Mesenteric fat pad (tissue), 1 donor: ENCODE results near the gene ZGPAT. TPM values are rescaled to one million over a fixed set of nuclear protein-coding genes. Genes with fewer than 3 reads are reported as not detected.
A peak's percentile ranks its signal among the peaks of the same experiment; 100 is the strongest.
"Not testable (repeated sequence)": the region's sequence is repeated elsewhere in the genome, so short reads cannot be mapped to it uniquely, and the experiment has no call there.

ENCODE experiments used
- DNase-seq: peaks from one replicate; pipeline ENCODE4 v3.0.0-alpha.2; 2020; ENCODE audit warnings: low spot score
- total RNA-seq: library from RNA; stranded (reverse); fragmentation: NEBNext Ultra II Directional; extraction: Animal tissue kit (Norgen Biotek cat#: 25700); gene quantifications from one replicate; pipeline ENCODE4 v1.2.1, GENCODE V29; 2021
- donor health status: DM: yes; HTN: yes; CAD: no.

ZGPAT gene
- total RNA-seq, 1 donor from 2014 or later = 26.7 TPM

GRCh38 chr20:63702036-63702665 lies 5.7 kb upstream of the ZGPAT start:
- DNase-seq = no peak

DNA sequence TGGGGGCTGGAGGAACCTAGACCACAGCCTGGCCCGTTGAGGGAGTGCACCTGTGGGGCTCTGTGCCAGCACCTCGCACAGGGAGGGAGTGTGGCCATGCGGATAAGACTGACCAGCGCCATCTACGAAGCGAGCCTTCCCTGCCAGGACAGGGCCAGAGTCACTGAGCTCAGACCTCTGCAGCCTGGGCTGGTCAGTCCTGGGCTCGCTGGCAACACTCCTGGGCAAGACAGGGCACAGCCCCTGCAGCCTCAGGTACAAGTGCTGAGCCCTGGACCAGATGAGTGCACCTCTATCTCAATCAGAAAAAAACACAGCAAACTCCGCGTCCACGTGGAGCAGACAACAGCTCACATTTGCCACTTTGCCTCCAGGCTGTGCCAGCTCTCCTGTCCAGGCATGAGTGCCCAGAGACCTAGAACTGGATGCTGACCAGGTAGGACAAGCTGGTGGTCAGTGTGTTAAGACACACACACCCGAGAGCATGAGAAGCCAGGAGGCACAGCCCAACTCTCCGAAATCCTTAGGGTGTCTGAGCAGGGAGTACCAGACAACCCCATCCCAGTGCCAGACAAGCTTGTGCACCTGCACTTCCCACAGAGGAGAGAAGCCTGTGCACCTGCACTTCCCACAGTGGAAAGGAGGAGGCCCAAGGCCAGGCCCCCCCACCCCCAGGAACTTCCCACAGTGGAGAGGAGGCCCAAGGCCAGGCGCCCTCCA lies 4.9 kb upstream of the ZGPAT start:
- DNase-seq = no peak

DNA sequence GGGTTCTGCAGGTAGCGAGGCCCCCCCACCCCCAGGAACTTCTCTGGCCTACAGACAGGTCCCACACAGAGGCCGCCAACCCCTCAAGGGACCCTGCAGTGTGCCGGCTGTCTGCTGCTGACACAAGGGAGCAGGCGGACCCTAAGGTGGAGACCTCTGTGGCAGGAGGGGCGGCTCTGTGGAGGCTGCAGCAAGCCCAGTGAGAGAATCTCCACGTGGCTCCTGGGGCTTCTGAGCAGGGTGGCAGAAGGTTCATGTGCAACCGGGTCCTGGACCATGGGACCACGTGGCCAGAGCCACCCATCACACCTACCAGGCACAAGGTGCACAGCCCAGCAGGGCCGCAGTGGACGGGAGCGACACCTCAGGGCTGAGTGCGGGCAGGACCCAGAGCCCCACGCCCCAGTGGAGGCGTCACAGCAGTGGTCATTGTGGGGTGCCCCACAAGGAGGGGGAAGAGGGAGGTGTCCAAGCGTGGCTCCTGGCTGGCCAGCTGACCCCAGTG lies 4.3 kb upstream of the ZGPAT start:
- no peak for DNase-seq

GRCh38 chr20:63703976-63704748 lies 3.7 kb upstream of the ZGPAT start:
- no peak for DNase-seq

DNA sequence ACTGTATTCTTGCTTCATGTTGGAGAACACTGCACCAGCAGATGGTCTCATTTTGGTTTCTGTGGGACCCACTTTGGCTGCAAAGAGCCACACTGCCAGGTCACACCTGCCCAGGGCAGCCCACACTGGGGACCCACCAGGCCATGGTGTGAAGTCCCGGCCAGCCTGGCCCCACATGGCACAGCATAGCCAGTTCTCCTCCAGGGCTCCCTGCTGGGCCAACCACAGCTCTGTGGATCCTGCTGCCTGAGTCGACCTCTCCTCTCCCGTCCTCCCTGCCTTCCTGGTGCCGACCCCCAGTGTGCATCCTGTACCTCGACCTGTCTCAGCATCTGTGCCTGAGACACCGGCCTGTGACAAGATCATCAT lies 3.1 kb upstream of the ZGPAT start:
- DNase-seq = peak; percentile 89

- DNase-seq = no peak
Measured at GRCh38 chr20:63705232-63706026, 2.4 kb upstream of the ZGPAT start.

GRCh38 chr20:63706027-63706695 lies 1.7 kb upstream of the ZGPAT start:
- no peak for DNase-seq

GRCh38 chr20:63706852-63707557 lies 834 bp upstream of the ZGPAT start:
- no peak for DNase-seq

- DNase-seq = no peak
Measured at GRCh38 chr20:63708301-63709148, 686 bp downstream of the ZGPAT start.

DNA sequence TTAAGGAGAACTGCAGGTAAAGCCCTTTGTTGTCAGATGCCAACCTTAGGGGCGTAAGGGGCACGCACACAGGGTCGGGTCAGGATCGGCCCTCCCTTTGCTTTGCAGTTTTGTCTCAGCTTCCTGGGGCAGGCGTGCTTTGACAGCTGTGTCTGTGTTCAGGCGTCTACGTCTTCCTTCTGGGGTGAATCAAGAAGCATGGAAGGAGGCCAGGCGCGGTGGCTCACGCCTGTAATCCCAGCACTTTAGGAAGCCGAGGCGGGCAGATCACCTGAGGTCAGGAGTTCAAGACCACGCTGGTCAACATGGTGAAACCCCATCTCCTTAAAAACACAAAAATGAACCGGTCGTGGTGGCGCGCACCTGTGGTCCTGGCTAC lies 1.3 kb downstream of the ZGPAT start:
- no peak for DNase-seq

- no peak for DNase-seq
Measured at GRCh38 chr20:63711085-63711645, 3.3 kb downstream of the ZGPAT start.

DNA sequence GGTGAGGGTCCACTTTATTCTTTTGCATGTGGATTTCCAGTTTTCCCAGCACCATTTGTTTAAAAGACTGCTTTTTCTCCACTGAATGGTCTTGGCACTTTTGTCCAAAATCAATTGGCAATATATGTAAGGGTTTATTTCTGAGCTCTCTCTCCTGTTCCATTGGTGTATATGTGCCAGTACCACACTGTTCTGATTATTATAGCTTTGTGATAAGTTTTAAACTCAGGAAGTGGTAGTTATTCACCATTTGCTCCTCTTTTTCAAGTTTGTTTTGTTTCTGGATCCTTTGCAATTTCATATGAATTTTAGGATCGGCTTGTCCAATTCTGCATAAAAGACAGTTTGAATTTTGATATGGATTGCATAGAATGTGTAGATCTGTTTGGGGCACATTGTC lies 4.4 kb downstream of the ZGPAT start:
- DNase-seq = no peak

DNA sequence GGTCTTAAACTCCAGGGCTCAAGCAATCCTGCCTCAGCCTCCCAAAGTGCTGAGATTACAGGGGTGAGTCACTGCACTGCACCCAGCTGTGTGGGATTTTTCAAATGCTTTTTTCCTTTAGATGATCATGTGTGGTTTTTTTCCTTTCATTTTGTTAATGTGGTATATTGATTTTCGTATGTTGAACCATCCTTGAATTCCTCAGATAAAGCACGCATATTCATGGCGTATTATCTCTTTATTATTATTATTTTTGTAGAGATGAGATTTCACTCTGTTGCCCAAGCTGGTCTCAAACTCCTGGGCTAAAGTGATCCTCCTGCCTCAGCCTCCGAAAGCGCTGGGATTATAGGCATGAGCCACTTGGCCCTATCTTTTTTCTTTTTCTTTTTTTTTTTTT lies 7.0 kb downstream of the ZGPAT start:
- DNase-seq = no peak

DNA sequence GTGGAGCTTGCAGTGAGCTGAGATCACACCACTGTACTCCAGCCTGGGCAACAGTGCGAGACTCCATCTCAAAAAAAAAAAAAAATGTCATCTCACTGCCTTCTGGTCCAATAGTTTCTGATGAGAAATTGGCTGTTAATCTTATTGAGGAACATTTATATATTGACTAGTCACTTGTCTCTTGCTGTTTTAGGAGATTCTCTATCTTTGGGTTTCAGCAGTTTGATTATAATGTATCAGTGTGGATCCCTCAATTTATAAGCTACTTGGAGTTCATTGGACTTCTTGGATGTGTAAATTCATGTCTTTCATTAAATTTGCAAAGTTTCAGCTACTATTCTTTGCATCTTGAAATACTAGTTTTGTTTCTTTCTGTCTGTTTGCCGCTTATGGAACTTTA lies 11.2 kb downstream of the ZGPAT start:
- no peak for DNase-seq

DNA sequence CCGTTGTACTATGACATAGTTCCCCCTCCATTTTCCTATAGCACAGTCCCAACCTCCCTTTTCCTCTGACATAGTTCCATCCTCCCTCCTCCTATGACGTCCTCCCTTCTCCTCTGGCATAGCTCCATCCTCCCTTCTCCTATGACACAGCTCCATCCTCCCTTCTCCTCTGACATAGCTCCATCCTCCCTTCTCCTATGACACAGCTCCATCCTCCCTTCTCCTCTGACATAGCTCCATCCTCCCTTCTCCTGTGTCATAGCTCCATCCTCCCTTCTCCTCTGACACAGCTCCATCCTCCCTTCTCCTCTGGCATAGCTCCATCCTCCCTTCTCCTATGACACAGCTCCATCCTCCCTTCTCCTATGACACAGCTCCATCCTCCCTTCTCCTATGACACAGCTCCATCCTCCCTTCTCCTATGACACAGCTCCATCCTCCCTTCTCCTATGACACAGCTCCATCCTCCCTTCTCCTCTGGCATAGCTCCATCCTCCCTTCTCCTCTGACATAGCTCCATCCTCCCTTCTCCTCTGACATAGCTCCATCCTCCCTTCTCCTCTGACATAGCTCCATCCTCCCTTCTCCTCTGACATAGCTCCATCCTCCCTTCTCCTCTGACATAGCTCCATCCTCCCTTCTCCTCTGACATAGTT lies 15.3 kb downstream of the ZGPAT start:
- not testable (repeated sequence) for DNase-seq

GRCh38 chr20:63730189-63730733 lies 22.4 kb downstream of the ZGPAT start:
- not testable (repeated sequence) for DNase-seq

- DNase-seq = no peak
Measured at GRCh38 chr20:63731410-63731809, 23.6 kb downstream of the ZGPAT start.
